Adrenal gland (tissue), 12 donors: ENCODE data around the gene PRUNE1. TPM values are rescaled to one million over a fixed set of nuclear protein-coding genes. Genes with fewer than 3 reads are reported as not detected.

Experiments used
- DNase-seq, 7 donors: peaks; one replicate each; pipeline ENCODE4 v3.0.0-alpha.2; 2019 to 2020
- H3K27ac ChIP-seq, 5 donors: fragments of 200-600 bp; sonication (generic) in 4 of 5; 1 replicate in 3 of 5; 2 replicates in 2 of 5; pipeline versions ENCODE4 v1.5.1 to v1.8.0; 2016 to 2020; ENCODE audit warnings: mild to moderate bottlenecking in 1 of 5
- H3K27me3 ChIP-seq: fragments of 200-600 bp; 2 replicates; pipeline ENCODE4 v1.8.0; 2021
- H3K36me3 ChIP-seq, 2 donors: fragments of 200-600 bp; replicated peaks in 1 of 2; 1 replicate in 1 of 2; 2 replicates in 1 of 2; pipeline versions ENCODE4 v1.5.1 to v1.8.0; 2018 to 2022
- H3K4me1 ChIP-seq, 2 donors: fragments of 200-600 bp; replicated peaks in 1 of 2; 1 replicate in 1 of 2; 2 replicates in 1 of 2; pipeline versions ENCODE4 v1.5.1 to v1.8.0; 2018 to 2021
- H3K4me3 ChIP-seq, 4 donors: fragments of 200-600 bp; sonication (generic) in 3 of 4; one replicate each; pipeline ENCODE4 v1.5.1; 2016 to 2018
- H3K9me3 ChIP-seq, 3 donors: fragments of 200-600 bp; sonication (generic) in 1 of 3; replicated peaks in 1 of 3; 1 replicate in 2 of 3; 2 replicates in 1 of 3; pipeline versions ENCODE4 v1.5.1 to v1.8.0; 2016 to 2021
- POLR2A ChIP-seq, 2 donors: fragments of 450-650 bp; IDR thresholded peaks; one replicate each; pipeline ENCODE4 v1.6.1; 2017; ENCODE audit warnings: antibody characterized with exemption in 2 of 2, mild to moderate bottlenecking in 2 of 2, moderate library complexity in 1 of 2
- WGBS, 4 donors: extraction: QIAGEN DNeasy Blood & Tissue Kit in 2 of 4; methylation state at CpG; one replicate each; pipeline versions ENCODE4 v1.1.5 to v1.1.7; 2013 to 2017; 5-methylcytosine and 5-hydroxymethylcytosine counted together
- intact Hi-C, 2 donors: fragments of 100-400 bp; cut with DNase I; formaldehyde crosslinking; loops; one replicate each; pipeline versions ENCODE4 v1.14.1 to v1.15.0; 2022 to 2023
- polyA plus RNA-seq, 3 donors: library from polyadenylated mRNA; stranded (reverse); fragments of 200-250 nt in 2 of 3; fragments of 350-450 nt in 1 of 3; fragmentation: Illumina TruSeq in 1 of 3; extraction: RNeasy Lipid Tissue Mini Kit (QIAGEN cat#74804) in 1 of 3; gene quantifications; one replicate each; pipeline ENCODE4 v1.2.3, GENCODE V29; 2013 to 2014
- total RNA-seq, 9 donors: library from RNA; depleted of rRNA in 4 of 9; stranded (reverse); fragments of >200 nt in 4 of 9; fragments of 120-200 nt in 1 of 9; fragmentation: NEBNext Ultra II Directional in 1 of 9; extraction: Animal tissue kit (Norgen Biotek cat#: 25700) in 1 of 9; gene quantifications; one replicate each; pipeline versions ENCODE4 v1.1.0 to v1.2.4, GENCODE V29; 2013 to 2023
- TF ChIP-seq, protein P1 (sequence below), 6 experiments: fragments of 450-650 bp in 4 of 6; fragments of 200-600 bp in 2 of 6; sonication (generic) in 1 of 6; IDR thresholded peaks; 1 replicate in 5 of 6; 2 replicates in 1 of 6; pipeline versions ENCODE4 v1.5.1 to v1.8.0; 2016 to 2021; ENCODE audit warnings: antibody characterized with exemption in 6 of 6, mild to moderate bottlenecking in 2 of 6, moderate library complexity in 1 of 6
- donor health status: healthy with polysubstance abuse.
- donor health status: Bipolar disorder and iron deficiency.
- donor health status: DM: yes; HTN: yes; CAD: no.
- donor health status: DM: no; HTN: no; CAD: no.
- donor health status: DM: no; HTN: no; CAD: no.
- donor health status: DM: yes; HTN: yes; CAD: no.

The PRUNE1 gene
- total and polyA plus RNA-seq, 12 donors = 10.2 to 25.7 (median 16.4) TPM

GRCh38 chr1:150997949-150998348 lies 10.3 kb upstream of the PRUNE1 start:
- Histone ChIP-seq H3K4me1 (peaks cover 7 to 17% of the 10 kb centered on the region in 2 donors), H3K4me3 (no peak overlapping the region), H3K27ac (no peak overlapping the region), H3K36me3 (peaks cover 0 to 51% of the 10 kb centered on the region in 2 donors), H3K9me3 (no peaks in the 10 kb centered on the region), H3K27me3 (no peaks in the 10 kb centered on the region)
- 65 to 92% (median 71%) methylated on average over 4 to 5 of the region's 5 CpGs for WGBS, 4 donors
- intact Hi-C loops = no loop called here
- no peak for TF ChIP-seq POLR2A (IDR thresholded peaks at IDR 0.05)
- TF ChIP-seq, protein P1, sequence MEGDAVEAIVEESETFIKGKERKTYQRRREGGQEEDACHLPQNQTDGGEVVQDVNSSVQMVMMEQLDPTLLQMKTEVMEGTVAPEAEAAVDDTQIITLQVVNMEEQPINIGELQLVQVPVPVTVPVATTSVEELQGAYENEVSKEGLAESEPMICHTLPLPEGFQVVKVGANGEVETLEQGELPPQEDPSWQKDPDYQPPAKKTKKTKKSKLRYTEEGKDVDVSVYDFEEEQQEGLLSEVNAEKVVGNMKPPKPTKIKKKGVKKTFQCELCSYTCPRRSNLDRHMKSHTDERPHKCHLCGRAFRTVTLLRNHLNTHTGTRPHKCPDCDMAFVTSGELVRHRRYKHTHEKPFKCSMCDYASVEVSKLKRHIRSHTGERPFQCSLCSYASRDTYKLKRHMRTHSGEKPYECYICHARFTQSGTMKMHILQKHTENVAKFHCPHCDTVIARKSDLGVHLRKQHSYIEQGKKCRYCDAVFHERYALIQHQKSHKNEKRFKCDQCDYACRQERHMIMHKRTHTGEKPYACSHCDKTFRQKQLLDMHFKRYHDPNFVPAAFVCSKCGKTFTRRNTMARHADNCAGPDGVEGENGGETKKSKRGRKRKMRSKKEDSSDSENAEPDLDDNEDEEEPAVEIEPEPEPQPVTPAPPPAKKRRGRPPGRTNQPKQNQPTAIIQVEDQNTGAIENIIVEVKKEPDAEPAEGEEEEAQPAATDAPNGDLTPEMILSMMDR (IDR thresholded peaks at IDR 0.05) = no peak
- no peak for DNase-seq

DNA sequence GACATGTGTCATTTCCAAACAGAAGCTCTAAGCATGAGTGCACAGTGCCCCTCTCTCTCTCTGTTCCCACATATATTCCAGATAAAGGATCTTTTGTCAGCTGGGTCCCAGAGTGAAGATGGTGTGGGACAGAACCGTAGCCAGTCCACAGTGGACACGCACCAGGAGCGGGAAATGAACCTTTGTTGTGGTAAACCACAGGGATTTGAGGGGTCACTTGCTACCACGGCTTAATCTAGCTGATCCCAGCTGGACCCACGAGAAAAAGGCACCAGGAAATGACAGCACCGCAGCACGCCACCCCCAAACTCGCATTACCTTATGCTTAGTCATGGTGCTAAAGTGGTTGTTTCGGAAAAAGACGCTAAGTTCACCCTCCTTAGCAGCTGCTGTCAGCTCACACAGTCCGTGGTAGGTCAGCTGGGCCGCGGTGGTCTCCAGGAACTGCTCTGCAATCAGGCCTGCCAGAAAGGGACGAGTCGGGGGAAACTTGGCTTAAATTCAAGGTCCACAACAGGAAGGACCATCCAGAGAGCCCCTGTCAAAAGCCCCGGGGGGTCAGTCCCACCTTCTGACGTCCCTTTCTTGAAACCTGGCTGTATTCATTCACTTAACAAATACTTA lies 9.1 kb upstream of the PRUNE1 start:
- Histone ChIP-seq H3K4me3 (no peak overlapping the region), H3K9me3 (no peaks in the 10 kb centered on the region), H3K27ac (no peak overlapping the region), H3K36me3 (peaks cover 0 to 52% of the 10 kb centered on the region in 2 donors), H3K27me3 (no peaks in the 10 kb centered on the region), H3K4me1 (peaks cover 7 to 29% of the 10 kb centered on the region in 2 donors)
- TF ChIP-seq POLR2A (IDR thresholded peaks at IDR 0.05) = no peak
- TF ChIP-seq, protein P1 (IDR thresholded peaks at IDR 0.05) = no peak
- intact Hi-C loops = no loop called here
- DNase-seq = no peak
- WGBS, 4 donors = 69 to 80% (median 71%) methylated on average over 13 to 17 of the region's 17 CpGs

GRCh38 chr1:150999926-151000325 lies 8.3 kb upstream of the PRUNE1 start:
- TF ChIP-seq, protein P1 (IDR thresholded peaks at IDR 0.05) = no peak
- no peak for TF ChIP-seq POLR2A (IDR thresholded peaks at IDR 0.05)
- WGBS, 4 donors = 75 to 90% (median 78%) methylated on average over 2 of the region's 2 CpGs
- H3K4me3 ChIP-seq = no peak overlapping the region
- H3K9me3 ChIP-seq = no peaks in the 10 kb centered on the region
- peaks cover 0 to 52% of the 10 kb centered on the region in 2 donors for H3K36me3 ChIP-seq
- H3K27me3 ChIP-seq = no peaks in the 10 kb centered on the region
- no peak overlapping the region for H3K27ac ChIP-seq
- H3K4me1 ChIP-seq = peaks cover 9 to 36% of the 10 kb centered on the region in 2 donors
- DNase-seq = no peak
- intact Hi-C loops = no loop called here

DNA sequence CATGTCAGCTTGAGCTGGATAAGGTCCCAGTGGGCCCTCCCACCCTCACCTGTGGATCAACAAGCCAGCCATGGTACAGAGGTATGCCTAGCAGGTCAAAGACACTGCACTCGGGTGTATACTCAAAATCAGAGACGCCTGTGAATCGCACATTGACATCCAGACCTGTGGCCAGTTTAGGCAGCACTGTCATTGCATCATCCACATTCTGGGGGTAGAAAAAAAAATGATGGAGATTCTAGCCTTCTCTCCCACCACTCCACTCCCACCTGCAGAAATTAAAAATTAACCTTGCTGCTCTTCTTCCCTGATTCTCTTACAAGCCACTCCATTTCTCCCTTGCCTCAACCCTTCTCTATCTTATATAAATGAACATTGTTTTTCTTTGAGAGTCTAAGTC lies 7.8 kb upstream of the PRUNE1 start:
- WGBS, 4 donors = 94 to 96% (median 95%) methylated on average over 3 of the region's 3 CpGs
- TF ChIP-seq, protein P1 (IDR thresholded peaks at IDR 0.05) = no peak
- no peak for TF ChIP-seq POLR2A (IDR thresholded peaks at IDR 0.05)
- DNase-seq = no peak
- Histone ChIP-seq H3K36me3 (peaks cover 0 to 52% of the 10 kb centered on the region in 2 donors), H3K27me3 (no peaks in the 10 kb centered on the region), H3K4me1 (peaks cover 13 to 41% of the 10 kb centered on the region in 2 donors), H3K9me3 (no peaks in the 10 kb centered on the region), H3K27ac (no peak overlapping the region), H3K4me3 (no peak overlapping the region)
- intact Hi-C loops = no loop called here
